ENCODE data around the gene CELF6.

DNA sequence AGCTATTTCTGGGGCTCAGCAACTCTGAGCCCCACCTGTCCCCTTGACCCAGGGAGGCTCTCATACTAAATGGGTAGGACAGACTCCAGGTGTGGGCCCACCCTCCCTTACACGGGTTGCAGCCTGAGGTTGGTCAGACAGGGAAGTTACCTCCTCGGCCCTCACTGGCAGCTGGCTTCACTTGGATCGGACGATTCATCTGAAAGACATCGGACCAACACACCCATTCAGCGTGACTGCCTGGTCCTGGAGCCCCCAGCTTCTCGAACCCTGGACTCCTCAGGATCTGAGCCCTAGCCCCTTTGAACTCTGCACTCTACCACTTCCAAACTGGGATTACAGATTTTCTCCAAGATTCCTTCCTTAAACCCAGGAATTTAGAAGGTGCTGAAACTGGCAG is 15.4 kb downstream of the CELF6 start:
- TF ChIP-seq, protein P1, sequence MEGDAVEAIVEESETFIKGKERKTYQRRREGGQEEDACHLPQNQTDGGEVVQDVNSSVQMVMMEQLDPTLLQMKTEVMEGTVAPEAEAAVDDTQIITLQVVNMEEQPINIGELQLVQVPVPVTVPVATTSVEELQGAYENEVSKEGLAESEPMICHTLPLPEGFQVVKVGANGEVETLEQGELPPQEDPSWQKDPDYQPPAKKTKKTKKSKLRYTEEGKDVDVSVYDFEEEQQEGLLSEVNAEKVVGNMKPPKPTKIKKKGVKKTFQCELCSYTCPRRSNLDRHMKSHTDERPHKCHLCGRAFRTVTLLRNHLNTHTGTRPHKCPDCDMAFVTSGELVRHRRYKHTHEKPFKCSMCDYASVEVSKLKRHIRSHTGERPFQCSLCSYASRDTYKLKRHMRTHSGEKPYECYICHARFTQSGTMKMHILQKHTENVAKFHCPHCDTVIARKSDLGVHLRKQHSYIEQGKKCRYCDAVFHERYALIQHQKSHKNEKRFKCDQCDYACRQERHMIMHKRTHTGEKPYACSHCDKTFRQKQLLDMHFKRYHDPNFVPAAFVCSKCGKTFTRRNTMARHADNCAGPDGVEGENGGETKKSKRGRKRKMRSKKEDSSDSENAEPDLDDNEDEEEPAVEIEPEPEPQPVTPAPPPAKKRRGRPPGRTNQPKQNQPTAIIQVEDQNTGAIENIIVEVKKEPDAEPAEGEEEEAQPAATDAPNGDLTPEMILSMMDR (conservative IDR thresholded peaks at IDR 0.05; ENCODE audit: low read depth, low read length) = no peak
- TF ChIP-seq EZH2 (IDR thresholded peaks at IDR 0.05; ENCODE audit: borderline replicate concordance, low read depth, low read length, poor library complexity, severe bottlenecking) = no peak
